ENCODE measurements around the gene LANCL2. TPM values are rescaled to one million over a fixed set of nuclear protein-coding genes. Genes with fewer than 3 reads are reported as not detected.

The LANCL2 gene
- total and polyA plus RNA-seq, 4 donors = 6.2 to 11.9 (median 10.8) TPM

GRCh38 chr7:55464422-55464821 lies 99.3 kb downstream of the LANCL2 start (continued):
- TF ChIP-seq JUND (IDR thresholded peaks at IDR 0.05) (no peak), TAF1 (conservative IDR thresholded peaks at IDR 0.05) (no peak)

DNA sequence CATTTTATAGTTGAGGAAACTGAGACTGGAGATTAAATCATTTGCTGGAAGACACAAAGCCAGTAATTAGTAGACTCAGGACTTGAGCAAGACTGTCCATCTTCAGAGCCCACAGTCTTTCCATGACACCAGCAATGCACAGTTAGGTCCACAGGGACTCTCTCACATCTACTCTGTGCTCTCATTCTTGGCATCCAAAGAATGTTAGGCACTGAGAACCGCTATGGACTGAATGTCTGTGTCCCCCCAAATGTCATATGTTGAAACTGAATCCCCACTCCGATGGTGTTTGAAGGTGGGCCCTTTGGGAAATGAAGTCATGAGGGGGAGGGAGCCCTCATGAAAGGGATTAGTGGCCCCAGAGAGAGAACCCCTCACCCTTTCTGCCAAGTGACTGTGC lies 100.6 kb downstream of the LANCL2 start:
- H3K4me1 ChIP-seq (ENCODE audit: control insufficient read depth in 4 of 4, insufficient read depth in 4 of 4, low read length in 3 of 4) = no peaks in the 10 kb centered on the region
- H3K4me3 ChIP-seq (ENCODE audit: low read depth in 1 of 3, low read length in 3 of 3) = no peak overlapping the region
- H3K36me3 ChIP-seq (ENCODE audit: control insufficient read depth in 4 of 4, insufficient read depth in 3 of 4, low read depth in 1 of 4, low read length in 3 of 4) = peaks cover 0 to 5% (median under 1%) of the 10 kb centered on the region in 4 donors
- no peaks in the 10 kb centered on the region for H3K27me3 ChIP-seq (ENCODE audit: control insufficient read depth in 4 of 4, insufficient read depth in 4 of 4, low read length in 3 of 4)
- peaks cover 0 to 2% (median 2%) of the 10 kb centered on the region in 4 donors for H3K9me3 ChIP-seq (ENCODE audit: control insufficient read depth in 4 of 4, low read length in 3 of 4)
- 98% methylated on average over 2 of the region's 2 CpGs for WGBS
- TF ChIP-seq YY1 (IDR thresholded peaks at IDR 0.05) (no peak), ATF3 (IDR thresholded peaks at IDR 0.05) (no peak), CTCF (IDR thresholded peaks at IDR 0.05; ENCODE audit: low read depth, low read length, missing input control) (no peak), ZBTB33 (IDR thresholded peaks at IDR 0.05) (no peak), MAX (IDR thresholded peaks at IDR 0.05) (no peak), HNF4G (IDR thresholded peaks at IDR 0.05) (no peak), TAF1 (conservative IDR thresholded peaks at IDR 0.05) (no peak), EGR1 (IDR thresholded peaks at IDR 0.05; ENCODE audit: low read depth in 2 of 2) (no peak), HNF4A (conservative IDR thresholded peaks at IDR 0.05) (no peak), GABPA (IDR thresholded peaks at IDR 0.05 in 1 of 2, conservative IDR thresholded peaks at IDR 0.05 in 1 of 2) (no peak)
- TF ChIP-seq, protein P1, sequence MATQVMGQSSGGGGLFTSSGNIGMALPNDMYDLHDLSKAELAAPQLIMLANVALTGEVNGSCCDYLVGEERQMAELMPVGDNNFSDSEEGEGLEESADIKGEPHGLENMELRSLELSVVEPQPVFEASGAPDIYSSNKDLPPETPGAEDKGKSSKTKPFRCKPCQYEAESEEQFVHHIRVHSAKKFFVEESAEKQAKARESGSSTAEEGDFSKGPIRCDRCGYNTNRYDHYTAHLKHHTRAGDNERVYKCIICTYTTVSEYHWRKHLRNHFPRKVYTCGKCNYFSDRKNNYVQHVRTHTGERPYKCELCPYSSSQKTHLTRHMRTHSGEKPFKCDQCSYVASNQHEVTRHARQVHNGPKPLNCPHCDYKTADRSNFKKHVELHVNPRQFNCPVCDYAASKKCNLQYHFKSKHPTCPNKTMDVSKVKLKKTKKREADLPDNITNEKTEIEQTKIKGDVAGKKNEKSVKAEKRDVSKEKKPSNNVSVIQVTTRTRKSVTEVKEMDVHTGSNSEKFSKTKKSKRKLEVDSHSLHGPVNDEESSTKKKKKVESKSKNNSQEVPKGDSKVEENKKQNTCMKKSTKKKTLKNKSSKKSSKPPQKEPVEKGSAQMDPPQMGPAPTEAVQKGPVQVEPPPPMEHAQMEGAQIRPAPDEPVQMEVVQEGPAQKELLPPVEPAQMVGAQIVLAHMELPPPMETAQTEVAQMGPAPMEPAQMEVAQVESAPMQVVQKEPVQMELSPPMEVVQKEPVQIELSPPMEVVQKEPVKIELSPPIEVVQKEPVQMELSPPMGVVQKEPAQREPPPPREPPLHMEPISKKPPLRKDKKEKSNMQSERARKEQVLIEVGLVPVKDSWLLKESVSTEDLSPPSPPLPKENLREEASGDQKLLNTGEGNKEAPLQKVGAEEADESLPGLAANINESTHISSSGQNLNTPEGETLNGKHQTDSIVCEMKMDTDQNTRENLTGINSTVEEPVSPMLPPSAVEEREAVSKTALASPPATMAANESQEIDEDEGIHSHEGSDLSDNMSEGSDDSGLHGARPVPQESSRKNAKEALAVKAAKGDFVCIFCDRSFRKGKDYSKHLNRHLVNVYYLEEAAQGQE (IDR thresholded peaks at IDR 0.05) = no peak
- H3K27ac ChIP-seq (ENCODE audit: low read depth in 1 of 2, low read length in 2 of 2) = no peak overlapping the region
- DNase-seq (ENCODE audit: low spot score) = no peak
- H3K9ac ChIP-seq (ENCODE audit: low read depth in 1 of 2, low read length in 2 of 2) = no peak overlapping the region
